SK-N-MC (cell line): ENCODE results near the gene PARP4.
"Not testable (repeated sequence)": the region's sequence is repeated elsewhere in the genome, so short reads cannot be mapped to it uniquely, and the experiment has no call there.

Experiments used
- DNase-seq: peaks from one replicate; pipeline ENCODE4 v3.0.0-alpha.2; 2011; ENCODE audit warnings: low read depth, low spot score
- H3K27ac ChIP-seq: fragments of 200-600 bp; sonication (generic); 2 replicates; pipeline ENCODE4 v1.5.1; 2016; ENCODE audit warnings: mixed run types
- H3K36me3 ChIP-seq: fragments of 200-600 bp; sonication (generic); 2 replicates; pipeline ENCODE4 v1.6.1; 2017; ENCODE audit warnings: antibody characterized with exemption, low read length, mixed read lengths; ENCODE audit not compliant: insufficient read depth
- H3K4me3 ChIP-seq: fragments of 200-600 bp; sonication (generic); 2 replicates; pipeline ENCODE4 v1.5.1; 2016
- H3K9ac ChIP-seq: fragments of 200-600 bp; sonication (generic); 2 replicates; pipeline ENCODE4 v1.8.0; 2017; ENCODE audit warnings: mixed run types, mixed read lengths; ENCODE audit not compliant: insufficient read length
- H3K9me3 ChIP-seq: fragments of 200-600 bp; sonication (generic); 2 replicates; pipeline ENCODE4 v1.6.1; 2017; ENCODE audit warnings: low read depth, mild to moderate bottlenecking, antibody characterized with exemption, low read length, moderate library complexity, mixed read lengths
- EZH2 ChIP-seq: fragments of 200-600 bp; sonication (generic); IDR thresholded peaks from one replicate; pipeline ENCODE4 v1.6.1; 2017; ENCODE audit warnings: antibody characterized with exemption
- FOXP2 ChIP-seq: optimal IDR thresholded peaks from 2 replicates; pipeline ENCODE3; 2011; ENCODE audit warnings: mild to moderate bottlenecking, moderate library complexity; ENCODE audit not compliant: insufficient read depth; ENCODE audit errors: extremely low read length, control extremely low read depth
- POLR2AphosphoS5 ChIP-seq: IDR thresholded peaks from 2 replicates; pipeline ENCODE4 v1.6.1; 2012; ENCODE audit warnings: mild to moderate bottlenecking, low read depth, low read length, borderline replicate concordance

PARP4 gene

DNA sequence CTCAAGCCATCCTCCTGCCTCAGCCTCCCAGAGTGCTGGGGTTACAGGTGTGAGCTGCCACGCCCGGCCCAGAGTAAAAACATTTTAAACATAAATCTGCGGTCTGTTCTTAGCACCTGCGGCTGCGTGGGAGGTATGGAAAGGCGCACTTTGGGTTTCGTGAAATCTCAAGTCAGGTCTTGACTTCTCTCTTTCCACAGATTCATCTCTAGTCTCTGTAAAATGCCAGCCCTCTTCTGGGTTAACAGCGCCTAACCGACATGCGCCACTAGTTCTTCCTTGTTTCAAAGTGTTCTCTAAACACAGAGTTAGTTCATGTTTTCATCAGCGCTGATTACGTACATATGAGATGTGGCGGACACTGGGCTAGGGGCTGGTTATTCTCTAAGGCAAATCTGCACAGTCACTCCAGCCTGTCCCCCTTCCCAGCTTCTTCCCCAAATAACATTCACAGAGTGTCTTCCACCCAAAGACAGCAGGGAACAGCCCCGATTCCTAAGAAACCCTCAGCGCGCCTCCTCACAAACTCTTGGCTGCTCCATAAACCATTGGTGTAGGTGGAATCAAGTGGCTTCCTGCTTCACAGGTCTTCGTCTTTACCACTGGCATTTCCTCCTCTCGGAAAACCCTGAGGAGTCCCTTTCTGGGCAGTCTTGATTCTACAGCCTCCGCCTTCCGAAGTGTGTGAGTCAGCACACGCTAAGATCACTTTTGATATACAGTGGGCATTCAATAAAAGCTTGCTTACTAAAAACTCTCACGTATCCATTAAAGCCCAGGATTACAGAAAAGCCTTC lies 1.4 kb downstream of the PARP4 start:
- peak overlapping the region; percentile 88 for H3K27ac ChIP-seq
- peak overlapping the region; percentile 99 for H3K4me3 ChIP-seq
- no peaks in the 10 kb centered on the region for H3K9me3 ChIP-seq
- peaks cover 30% of the 10 kb centered on the region for H3K36me3 ChIP-seq
- H3K9ac ChIP-seq = peak overlapping the region; percentile 92
- no peak for TF ChIP-seq POLR2AphosphoS5
- no peak for TF ChIP-seq EZH2
- TF ChIP-seq FOXP2 = no peak
- DNase-seq = peak; percentile 10

DNA sequence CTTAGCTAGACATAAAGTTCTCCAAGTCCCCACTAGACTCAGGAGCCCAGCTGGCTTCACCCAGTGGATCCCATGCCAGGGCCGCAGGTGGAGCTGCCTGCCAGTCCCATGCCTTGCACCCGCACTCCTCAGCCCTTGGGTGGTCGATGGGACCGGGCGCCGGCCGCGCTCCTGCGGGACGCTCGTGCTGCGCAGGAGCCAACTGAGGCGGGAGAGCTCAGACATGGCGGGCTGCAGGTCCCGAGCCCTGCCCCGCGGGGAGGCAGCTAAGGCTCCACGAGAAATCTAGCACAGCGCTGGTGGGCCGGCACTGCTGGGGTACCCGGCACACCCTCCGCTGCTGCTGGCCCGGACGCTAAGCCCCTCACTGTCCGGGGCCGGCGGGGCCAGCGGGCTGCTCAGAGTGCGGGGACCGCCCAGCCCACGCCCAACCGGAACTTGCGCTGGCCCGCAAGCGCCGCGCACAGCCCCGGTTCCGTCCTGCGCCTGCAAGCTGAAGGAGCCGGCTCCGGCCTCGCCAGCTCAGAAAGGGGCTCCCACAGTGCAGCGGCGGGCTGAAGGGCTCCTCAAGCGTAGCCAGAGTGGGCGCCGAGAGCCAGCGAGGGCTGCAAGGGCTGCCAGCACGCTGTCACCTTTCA lies 5.8 kb downstream of the PARP4 start:
- H3K4me3 ChIP-seq = no peak overlapping the region
- no peak overlapping the region for H3K27ac ChIP-seq
- H3K9ac ChIP-seq = no peak overlapping the region
- peaks cover 41% of the 10 kb centered on the region for H3K36me3 ChIP-seq
- H3K9me3 ChIP-seq = no peaks in the 10 kb centered on the region
- no peak for TF ChIP-seq POLR2AphosphoS5
- TF ChIP-seq EZH2 = no peak
- TF ChIP-seq FOXP2 = no peak
- no peak for DNase-seq

DNA sequence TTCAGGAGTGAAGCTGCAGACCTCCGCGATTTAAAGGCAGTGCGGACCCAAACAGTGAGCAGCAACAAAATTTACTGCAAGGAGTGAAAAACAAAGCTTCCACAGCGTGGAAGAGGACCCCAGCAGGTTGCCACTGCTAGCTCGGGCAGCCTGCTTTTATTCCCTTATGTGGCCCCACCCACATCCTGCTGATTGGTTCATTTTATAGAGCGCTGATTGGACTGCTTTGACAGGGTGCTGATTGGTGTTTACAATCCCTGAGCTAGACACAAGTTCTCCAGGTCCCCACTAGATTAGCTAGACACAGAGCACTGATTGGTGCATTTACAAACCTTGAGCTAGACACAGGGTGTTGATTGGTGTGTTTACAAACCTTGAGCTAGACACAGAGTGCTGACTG lies 6.3 kb downstream of the PARP4 start:
- peaks cover 46% of the 10 kb centered on the region for H3K36me3 ChIP-seq
- not testable (repeated sequence) for H3K27ac ChIP-seq, H3K4me3 ChIP-seq, H3K9ac ChIP-seq, DNase-seq, H3K9me3 ChIP-seq

DNA sequence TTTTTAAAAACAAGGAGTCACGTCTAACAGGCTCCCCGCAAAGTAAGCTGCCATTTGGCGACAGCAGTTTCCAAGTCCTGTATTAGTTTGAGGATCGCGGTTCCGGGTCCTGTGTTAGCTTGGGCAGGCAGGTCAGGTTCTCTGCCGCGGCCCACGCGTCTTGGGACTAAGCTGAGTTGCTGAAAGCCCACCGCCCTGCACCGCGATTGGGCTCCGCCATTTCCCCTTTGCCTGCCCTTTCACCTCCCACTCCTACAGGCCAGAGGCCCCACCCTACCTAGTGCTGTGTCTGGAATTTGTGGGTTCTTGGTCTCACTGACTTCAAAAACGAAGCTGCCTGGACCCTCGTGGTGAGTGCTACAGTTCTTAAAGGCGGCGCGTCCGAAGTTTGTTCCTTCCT lies 6.8 kb downstream of the PARP4 start:
- no peak overlapping the region for H3K4me3 ChIP-seq
- H3K27ac ChIP-seq = no peak overlapping the region
- H3K9ac ChIP-seq = no peak overlapping the region
- TF ChIP-seq POLR2AphosphoS5 (no peak), EZH2 (no peak), FOXP2 (no peak)
- H3K9me3 ChIP-seq = no peaks in the 10 kb centered on the region
- DNase-seq = no peak
- H3K36me3 ChIP-seq = peaks cover 46% of the 10 kb centered on the region

DNA sequence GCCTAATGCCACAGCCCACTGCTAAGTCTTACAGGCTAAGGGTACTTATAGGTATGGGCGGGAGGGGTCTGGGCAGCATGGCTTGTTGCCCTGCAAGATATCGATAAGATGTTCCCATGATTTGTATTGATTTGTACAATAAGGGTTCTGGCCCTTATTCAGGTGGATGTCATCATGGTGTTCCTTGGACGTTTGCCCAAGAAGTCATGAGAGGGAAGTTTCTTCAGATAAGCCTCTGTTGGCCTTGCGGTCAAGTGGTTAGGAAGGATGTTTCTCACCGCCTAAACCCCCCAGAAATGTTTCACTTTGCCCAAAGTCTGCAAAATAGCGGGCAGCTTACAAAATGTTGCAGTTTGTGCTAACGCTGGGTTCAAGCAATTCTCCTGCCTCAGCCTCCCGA lies 7.3 kb downstream of the PARP4 start:
- TF ChIP-seq FOXP2 (no peak), EZH2 (no peak), POLR2AphosphoS5 (no peak)
- Histone ChIP-seq H3K9me3 (no peaks in the 10 kb centered on the region), H3K9ac (no peak overlapping the region), H3K36me3 (peaks cover 46% of the 10 kb centered on the region), H3K27ac (no peak overlapping the region), H3K4me3 (no peak overlapping the region)
- no peak for DNase-seq

DNA sequence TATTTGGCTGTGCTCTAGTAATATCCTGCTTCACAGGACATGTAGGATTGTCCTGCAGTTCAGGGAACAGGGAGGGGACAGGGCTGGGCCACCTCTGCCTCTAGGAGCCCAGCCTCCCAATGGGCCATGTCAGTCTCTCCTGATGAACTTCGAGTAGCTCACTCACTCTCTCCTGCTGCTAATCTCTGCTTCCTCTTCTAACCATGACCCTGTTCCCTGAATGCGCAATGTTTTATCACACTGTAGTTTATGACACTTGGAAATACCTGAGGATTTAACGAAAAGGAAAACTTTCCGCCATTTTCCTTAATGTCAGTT lies 9.2 kb downstream of the PARP4 start:
- DNase-seq = no peak
- Histone ChIP-seq H3K4me3 (no peak overlapping the region), H3K36me3 (peaks cover 42% of the 10 kb centered on the region), H3K9ac (no peak overlapping the region), H3K9me3 (no peaks in the 10 kb centered on the region), H3K27ac (peak overlapping the region; percentile 28; the same call in 1 of the 2 replicates)
- no peak for TF ChIP-seq FOXP2
- TF ChIP-seq EZH2 = no peak
- TF ChIP-seq POLR2AphosphoS5 = no peak

DNA sequence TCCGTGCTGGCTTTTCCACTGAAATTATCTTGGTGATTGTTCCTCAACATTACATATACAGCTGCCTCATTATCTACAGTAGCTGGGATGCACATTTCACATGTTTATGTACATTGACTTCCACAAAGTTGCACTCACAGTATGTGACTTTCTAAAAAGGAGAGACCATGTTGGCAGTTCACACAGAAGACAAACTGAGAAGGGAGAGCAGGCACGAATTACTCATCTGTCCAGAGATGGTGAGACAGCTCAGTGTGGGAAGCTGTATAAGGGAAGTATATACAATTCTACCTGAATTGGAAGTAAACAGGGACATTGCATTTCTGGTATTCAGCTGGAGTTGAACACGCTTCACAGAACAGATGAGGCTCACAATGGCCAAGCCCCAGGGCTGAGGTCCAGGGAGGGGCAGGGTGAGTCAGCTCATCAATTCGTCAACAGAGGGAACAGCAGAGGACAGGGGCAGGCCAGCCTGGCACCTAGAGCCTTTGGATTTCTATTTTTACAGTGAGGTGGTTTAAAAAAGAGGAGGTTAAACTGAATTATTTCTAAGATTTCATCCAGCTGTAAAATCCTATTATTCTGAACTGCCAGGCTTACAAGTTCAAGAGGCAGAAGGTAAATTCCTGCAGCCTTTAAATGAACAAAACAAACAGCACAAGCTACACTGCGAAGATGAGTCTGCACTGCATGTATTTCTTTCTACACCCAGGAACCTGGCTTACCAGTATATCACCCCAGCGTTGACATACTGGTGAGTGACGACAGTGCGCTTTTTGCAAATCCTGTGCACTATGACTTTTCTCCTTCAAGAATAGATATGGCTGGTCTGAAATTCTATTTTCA lies 9.8 kb downstream of the PARP4 start:
- TF ChIP-seq FOXP2 = no peak
- TF ChIP-seq EZH2 = no peak
- no peak for TF ChIP-seq POLR2AphosphoS5
- no peak overlapping the region for H3K9ac ChIP-seq
- peaks cover 39% of the 10 kb centered on the region for H3K36me3 ChIP-seq
- H3K27ac ChIP-seq = peak overlapping the region; percentile 28; the same call in 1 of the 2 replicates
- H3K9me3 ChIP-seq = no peaks in the 10 kb centered on the region
- no peak overlapping the region for H3K4me3 ChIP-seq
- no peak for DNase-seq

DNA sequence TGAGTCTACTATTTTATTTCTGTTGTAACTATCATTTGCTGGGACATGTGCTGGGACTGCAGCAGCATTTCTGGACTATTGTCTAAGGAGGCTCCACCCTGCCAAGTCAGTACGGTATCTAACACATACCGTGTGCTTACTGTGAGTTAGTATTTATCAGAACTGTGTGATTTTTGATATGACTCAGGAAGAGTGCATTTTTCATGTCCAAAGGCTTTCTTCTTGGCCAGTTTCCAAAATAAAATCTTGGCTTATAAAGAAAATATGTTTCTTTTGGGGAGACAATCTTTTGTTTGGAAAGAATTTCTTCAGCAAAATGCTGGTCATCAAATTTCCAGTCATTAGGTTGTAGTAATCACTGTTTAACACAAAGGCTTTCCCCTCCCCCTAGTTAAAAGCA lies 11.6 kb downstream of the PARP4 start:
- peaks cover 34% of the 10 kb centered on the region for H3K36me3 ChIP-seq
- H3K9me3 ChIP-seq = no peaks in the 10 kb centered on the region
- peak overlapping the region; percentile 54; the same call in 1 of the 2 replicates for H3K27ac ChIP-seq
- H3K9ac ChIP-seq = no peak overlapping the region
- H3K4me3 ChIP-seq = no peak overlapping the region
- TF ChIP-seq FOXP2 (no peak), POLR2AphosphoS5 (no peak), EZH2 (no peak)
- DNase-seq = no peak

DNA sequence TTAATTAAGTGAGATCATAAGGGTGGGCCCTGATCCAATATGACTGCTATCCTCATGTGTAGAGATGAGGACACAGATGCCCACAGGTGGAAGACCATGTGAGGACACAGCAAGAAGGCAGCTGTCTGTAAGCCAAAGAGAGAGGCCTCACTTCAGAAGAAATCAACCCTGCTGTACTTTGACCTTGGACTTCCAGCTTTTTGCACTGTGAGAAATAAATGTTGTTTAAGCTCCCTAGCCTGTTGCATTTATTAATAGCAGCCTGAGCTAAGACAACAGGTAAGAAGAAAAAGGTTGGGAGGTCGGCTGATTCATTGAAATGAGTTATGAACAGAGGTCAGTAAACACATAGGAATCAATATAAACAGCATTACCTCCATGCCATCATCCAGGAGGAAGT lies 14.8 kb downstream of the PARP4 start:
- DNase-seq = no peak
- Histone ChIP-seq H3K4me3 (no peak overlapping the region), H3K9ac (no peak overlapping the region), H3K9me3 (no peaks in the 10 kb centered on the region), H3K27ac (no peak overlapping the region), H3K36me3 (peaks cover 52% of the 10 kb centered on the region)
- TF ChIP-seq EZH2 (no peak), FOXP2 (no peak), POLR2AphosphoS5 (no peak)

DNA sequence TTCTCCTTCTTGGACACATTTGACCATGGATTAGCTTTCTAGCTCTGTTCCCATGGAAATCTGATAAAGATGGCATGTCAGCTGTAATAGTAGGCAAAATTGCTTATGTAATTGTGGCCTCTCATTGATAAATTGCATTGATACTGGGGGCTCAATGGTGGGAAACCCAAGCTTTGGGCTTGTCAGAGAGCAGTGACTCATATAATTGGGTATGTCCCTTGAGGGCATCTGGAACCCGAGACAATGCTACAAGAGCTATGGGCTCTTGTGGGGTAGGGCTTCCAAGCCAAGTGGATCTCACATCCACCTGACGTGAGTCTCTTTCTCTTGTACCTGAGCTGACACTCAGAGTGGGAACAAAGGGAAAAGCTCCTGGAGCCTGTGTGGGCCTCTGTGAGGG lies 16.3 kb downstream of the PARP4 start:
- H3K9me3 ChIP-seq, DNase-seq, H3K9ac ChIP-seq, H3K27ac ChIP-seq, H3K4me3 ChIP-seq: not testable (repeated sequence)
- peaks cover 60% of the 10 kb centered on the region for H3K36me3 ChIP-seq
